ENCODE results near the gene TMEM156.

TMEM156 gene

GRCh38 chr4:38921151-38921550 is 111.1 kb downstream of the TMEM156 start:
- DNase-seq: no peak

GRCh38 chr4:38920677-38921076 is 111.5 kb downstream of the TMEM156 start:
- no peak for DNase-seq

GRCh38 chr4:38920186-38920585 is 112.0 kb downstream of the TMEM156 start:
- DNase-seq: no peak

GRCh38 chr4:38919494-38919893 is 112.7 kb downstream of the TMEM156 start:
- no peak for DNase-seq

GRCh38 chr4:38917481-38918025 is 114.7 kb downstream of the TMEM156 start:
- no peak for DNase-seq
